ENCODE data around the gene PPIL1. TPM values are rescaled to one million over a fixed set of nuclear protein-coding genes. Genes with fewer than 3 reads are reported as not detected.

PPIL1 gene
- total and polyA plus RNA-seq, 2 of the 13 experiments (the other 11 are each of a cell fraction or from before 2014, with no cell fraction given): 74.2 to 144 TPM

DNA sequence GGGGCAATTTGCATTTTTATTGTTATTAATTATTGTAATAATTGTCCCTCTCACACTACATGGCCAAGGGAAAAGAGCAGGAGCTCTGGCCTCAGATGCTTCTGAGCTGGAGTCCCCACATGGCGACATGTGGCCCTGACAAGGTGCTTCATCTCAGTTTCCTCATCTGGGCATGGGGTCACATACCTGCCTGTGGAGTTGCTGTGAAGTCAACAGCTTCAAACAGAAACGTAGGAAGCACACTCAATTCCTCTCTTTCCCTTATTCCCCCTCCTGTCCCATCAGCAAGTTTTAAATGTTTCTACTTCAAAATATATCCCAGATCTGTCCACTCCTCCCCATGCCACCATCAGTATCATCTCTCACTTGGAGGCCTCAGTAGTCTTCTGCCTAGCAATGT, 44.0 kb downstream of the PPIL1 start (continued):
- TF ChIP-seq, protein P1, sequence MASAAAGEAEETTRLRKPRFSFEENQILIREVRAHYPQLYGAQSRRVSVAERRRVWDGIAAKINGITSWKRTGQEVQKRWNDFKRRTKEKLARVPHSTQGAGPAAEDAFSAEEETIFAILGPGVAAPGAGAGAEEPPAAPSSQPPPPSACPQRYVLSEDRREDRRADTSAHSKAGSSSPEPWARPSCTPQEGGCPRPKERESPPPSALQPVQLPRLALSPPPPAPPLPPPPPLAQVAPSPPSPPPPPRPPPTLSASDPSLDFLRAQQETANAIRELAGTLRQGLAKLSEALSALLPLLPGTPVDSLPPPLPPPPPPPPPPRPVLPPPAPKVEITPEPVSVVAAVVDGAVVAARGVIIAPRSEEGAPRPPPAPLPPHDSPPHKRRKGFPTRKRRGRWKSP (CRISPR knock-in tag; IDR thresholded peaks at IDR 0.05): no peak
- TF ChIP-seq ZNF547 (CRISPR knock-in tag; IDR thresholded peaks at IDR 0.05): no peak
- no peak for TF ChIP-seq ZNF790 (CRISPR knock-in tag; IDR thresholded peaks at IDR 0.05; ENCODE audit: borderline replicate concordance)
- no peak; the same call in 1 of the 2 replicates for TF ChIP-seq ZNF709 (CRISPR knock-in tag; IDR thresholded peaks at IDR 0.05)
- 0 out of 2 replicates have a peak, but pooled peaks have one; percentile 49 for TF ChIP-seq ZMYM3 (CRISPR knock-in tag; IDR thresholded peaks at IDR 0.05)
- TF ChIP-seq, protein P2, sequence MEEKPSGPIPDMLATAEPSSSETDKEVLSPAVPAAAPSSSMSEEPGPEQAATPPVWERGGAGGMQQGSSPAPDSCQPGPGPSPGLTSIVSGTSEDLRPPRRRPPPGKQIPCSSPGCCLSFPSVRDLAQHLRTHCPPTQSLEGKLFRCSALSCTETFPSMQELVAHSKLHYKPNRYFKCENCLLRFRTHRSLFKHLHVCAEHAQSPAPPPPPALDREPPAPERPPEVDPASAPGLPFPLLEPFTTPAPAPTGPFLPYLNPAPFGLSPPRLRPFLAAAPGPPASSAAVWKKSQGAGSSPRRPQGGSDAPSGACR (CRISPR knock-in tag; IDR thresholded peaks at IDR 0.05): peak; percentile 65; the same call in 1 of the 2 replicates
- TF ChIP-seq ZBTB1 (CRISPR knock-in tag; IDR thresholded peaks at IDR 0.05; ENCODE audit: borderline replicate concordance): no peak
- no peak for TF ChIP-seq FOXM1 (CRISPR knock-in tag; IDR thresholded peaks at IDR 0.05)
- no peak for TF ChIP-seq ZNF260 (CRISPR knock-in tag; IDR thresholded peaks at IDR 0.05; ENCODE audit: borderline replicate concordance, low read depth)
- no peak for TF ChIP-seq ZNF841 (CRISPR knock-in tag; IDR thresholded peaks at IDR 0.05; ENCODE audit: borderline replicate concordance)
- TF ChIP-seq ZFP36L2 (CRISPR knock-in tag; IDR thresholded peaks at IDR 0.05): no peak
- TF ChIP-seq ZNF780A (CRISPR knock-in tag; IDR thresholded peaks at IDR 0.05): no peak
- TF ChIP-seq KDM4B (CRISPR knock-in tag; IDR thresholded peaks at IDR 0.05): no peak
- no peak for TF ChIP-seq ARNTL (CRISPR knock-in tag; IDR thresholded peaks at IDR 0.05)
- TF ChIP-seq SP4 (CRISPR knock-in tag; IDR thresholded peaks at IDR 0.05): no peak
- TF ChIP-seq, protein P3, sequence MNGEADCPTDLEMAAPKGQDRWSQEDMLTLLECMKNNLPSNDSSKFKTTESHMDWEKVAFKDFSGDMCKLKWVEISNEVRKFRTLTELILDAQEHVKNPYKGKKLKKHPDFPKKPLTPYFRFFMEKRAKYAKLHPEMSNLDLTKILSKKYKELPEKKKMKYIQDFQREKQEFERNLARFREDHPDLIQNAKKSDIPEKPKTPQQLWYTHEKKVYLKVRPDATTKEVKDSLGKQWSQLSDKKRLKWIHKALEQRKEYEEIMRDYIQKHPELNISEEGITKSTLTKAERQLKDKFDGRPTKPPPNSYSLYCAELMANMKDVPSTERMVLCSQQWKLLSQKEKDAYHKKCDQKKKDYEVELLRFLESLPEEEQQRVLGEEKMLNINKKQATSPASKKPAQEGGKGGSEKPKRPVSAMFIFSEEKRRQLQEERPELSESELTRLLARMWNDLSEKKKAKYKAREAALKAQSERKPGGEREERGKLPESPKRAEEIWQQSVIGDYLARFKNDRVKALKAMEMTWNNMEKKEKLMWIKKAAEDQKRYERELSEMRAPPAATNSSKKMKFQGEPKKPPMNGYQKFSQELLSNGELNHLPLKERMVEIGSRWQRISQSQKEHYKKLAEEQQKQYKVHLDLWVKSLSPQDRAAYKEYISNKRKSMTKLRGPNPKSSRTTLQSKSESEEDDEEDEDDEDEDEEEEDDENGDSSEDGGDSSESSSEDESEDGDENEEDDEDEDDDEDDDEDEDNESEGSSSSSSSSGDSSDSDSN (CRISPR knock-in tag; IDR thresholded peaks at IDR 0.05): peak; percentile 6; the same call in 1 of the 2 replicates
- TF ChIP-seq SP5 (CRISPR knock-in tag; IDR thresholded peaks at IDR 0.05; ENCODE audit: borderline replicate concordance, low read depth): no peak
- no peak for TF ChIP-seq NFATC3 (CRISPR knock-in tag; IDR thresholded peaks at IDR 0.05)
- TF ChIP-seq REXO4 (CRISPR knock-in tag; IDR thresholded peaks at IDR 0.05; ENCODE audit: borderline replicate concordance): no peak
- TF ChIP-seq, protein P4, sequence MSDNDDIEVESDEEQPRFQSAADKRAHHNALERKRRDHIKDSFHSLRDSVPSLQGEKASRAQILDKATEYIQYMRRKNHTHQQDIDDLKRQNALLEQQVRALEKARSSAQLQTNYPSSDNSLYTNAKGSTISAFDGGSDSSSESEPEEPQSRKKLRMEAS (IDR thresholded peaks at IDR 0.05): peak; percentile 48; the same call in 1 of the 2 replicates
- TF ChIP-seq NR1H2 (CRISPR knock-in tag; IDR thresholded peaks at IDR 0.05; ENCODE audit: borderline replicate concordance, low read depth): no peak
- no peak for TF ChIP-seq SMARCE1 (IDR thresholded peaks at IDR 0.05; ENCODE audit: borderline replicate concordance)
- TF ChIP-seq, protein P5, sequence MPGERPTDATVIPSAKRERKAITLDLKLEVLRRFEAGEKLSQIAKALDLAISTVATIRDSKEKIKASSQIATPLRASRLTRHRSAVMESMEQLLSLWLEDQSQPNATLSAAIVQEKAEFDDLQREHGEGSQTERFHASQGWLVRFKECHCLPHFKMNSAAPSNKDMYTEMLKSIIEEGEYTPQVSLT (CRISPR knock-in tag; IDR thresholded peaks at IDR 0.05; ENCODE audit: borderline replicate concordance, low read depth): no peak
- TF ChIP-seq, protein P6, sequence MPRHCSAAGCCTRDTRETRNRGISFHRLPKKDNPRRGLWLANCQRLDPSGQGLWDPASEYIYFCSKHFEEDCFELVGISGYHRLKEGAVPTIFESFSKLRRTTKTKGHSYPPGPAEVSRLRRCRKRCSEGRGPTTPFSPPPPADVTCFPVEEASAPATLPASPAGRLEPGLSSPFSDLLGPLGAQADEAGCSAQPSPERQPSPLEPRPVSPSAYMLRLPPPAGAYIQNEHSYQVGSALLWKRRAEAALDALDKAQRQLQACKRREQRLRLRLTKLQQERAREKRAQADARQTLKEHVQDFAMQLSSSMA (CRISPR knock-in tag; IDR thresholded peaks at IDR 0.05): 0 out of 2 replicates have a peak, but pooled peaks have one; percentile 26
- no peak for TF ChIP-seq AHR (CRISPR knock-in tag; IDR thresholded peaks at IDR 0.05)
- no peak for TF ChIP-seq RFX5 (IDR thresholded peaks at IDR 0.05; ENCODE audit: low read depth, low read length)
- TF ChIP-seq ELF1 (CRISPR knock-in tag; IDR thresholded peaks at IDR 0.05): no peak
- TF ChIP-seq MAFF (IDR thresholded peaks at IDR 0.05; ENCODE audit: low read depth, low read length): no peak

All from HepG2 (cell line).